GM11168 (cell line): Measurements from ENCODE around the gene SAMSN1.
"Not testable (repeated sequence)": the region's sequence is repeated elsewhere in the genome, so short reads cannot be mapped to it uniquely, and the experiment has no call there.

ENCODE experiments used
- in situ Hi-C: fragments of 300-500 bp; cut with MboI; formaldehyde crosslinking; loops from one replicate; pipeline ENCODE4 v1.12.0; 2022; ENCODE audit warnings: low sequenced_read_pairs; ENCODE audit not compliant: unreplicated experiment

Gene SAMSN1

GRCh38 chr21:14567331-14568279 lies 21.5 kb upstream of the SAMSN1 start:
- in situ Hi-C loops = no loop called here

DNA sequence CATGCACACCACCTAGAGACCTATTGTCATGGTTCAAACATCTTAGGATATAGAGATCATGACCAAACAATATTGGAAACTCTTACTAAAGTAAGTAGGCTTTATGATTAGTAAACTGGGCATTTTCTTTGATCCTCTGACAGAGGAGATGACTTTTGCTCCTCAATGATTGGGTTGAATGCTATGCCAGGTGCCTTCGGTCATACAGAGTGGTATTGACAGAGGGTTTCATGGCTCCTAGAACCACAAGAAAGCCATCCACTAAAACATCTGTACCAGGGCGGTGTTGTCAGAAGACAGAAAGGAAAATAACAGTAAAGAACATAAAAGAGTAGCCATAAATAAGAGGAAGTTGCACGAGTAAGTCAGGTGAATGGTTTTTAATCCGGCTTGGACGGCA lies 20.8 kb upstream of the SAMSN1 start:
- in situ Hi-C loops = no loop called here

- in situ Hi-C loops = no loop called here
Observed at GRCh38 chr21:14562959-14563358, 16.8 kb upstream of the SAMSN1 start.

DNA sequence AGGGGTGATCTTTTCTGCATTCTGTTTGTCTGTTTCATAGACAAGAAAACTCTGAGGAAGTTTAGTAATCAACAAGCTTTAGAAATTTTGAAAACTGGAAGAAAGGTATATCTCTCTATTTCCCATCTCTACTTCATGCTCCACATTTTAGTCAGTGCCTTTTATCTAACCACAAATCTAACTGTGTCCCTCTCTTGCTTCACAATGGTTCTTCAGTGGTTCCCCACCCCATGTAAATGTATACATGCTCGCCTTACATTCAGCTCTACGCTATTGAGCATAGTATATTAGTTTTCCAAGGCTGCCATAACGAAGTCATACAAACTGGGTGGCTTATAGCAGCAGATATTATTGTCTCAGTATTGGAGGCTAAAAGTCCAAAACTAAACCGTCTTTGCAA lies 14.4 kb upstream of the SAMSN1 start:
- in situ Hi-C loops = no loop called here

- in situ Hi-C loops = no loop called here
Observed at GRCh38 chr21:14560139-14560538, 14.0 kb upstream of the SAMSN1 start.

GRCh38 chr21:14559102-14559501 lies 13.0 kb upstream of the SAMSN1 start:
- in situ Hi-C loops = no loop called here

GRCh38 chr21:14557413-14557812 lies 11.3 kb upstream of the SAMSN1 start:
- in situ Hi-C loops = no loop called here

- in situ Hi-C loops = no loop called here
Observed at GRCh38 chr21:14554948-14555347, 8.8 kb upstream of the SAMSN1 start.

DNA sequence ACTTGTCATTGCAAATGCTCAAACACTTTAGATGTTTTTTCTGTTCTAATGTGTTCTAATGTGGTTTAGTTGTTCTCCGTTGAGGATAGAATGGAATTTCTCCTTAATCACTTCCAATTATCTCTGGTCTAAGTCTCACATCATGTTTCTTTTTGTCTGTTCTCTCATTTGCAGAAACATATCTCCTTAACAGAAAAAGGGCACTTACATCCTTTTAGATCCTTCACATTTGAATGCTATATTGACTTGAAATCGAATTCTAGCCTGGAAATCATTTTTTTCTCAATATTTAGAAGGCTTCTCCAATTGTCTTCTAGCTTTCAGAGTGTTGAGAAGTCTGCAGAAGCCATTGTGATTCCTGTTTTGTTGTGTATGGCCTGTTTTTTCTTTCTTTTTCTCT lies 7.3 kb upstream of the SAMSN1 start:
- in situ Hi-C loops = no loop called here

DNA sequence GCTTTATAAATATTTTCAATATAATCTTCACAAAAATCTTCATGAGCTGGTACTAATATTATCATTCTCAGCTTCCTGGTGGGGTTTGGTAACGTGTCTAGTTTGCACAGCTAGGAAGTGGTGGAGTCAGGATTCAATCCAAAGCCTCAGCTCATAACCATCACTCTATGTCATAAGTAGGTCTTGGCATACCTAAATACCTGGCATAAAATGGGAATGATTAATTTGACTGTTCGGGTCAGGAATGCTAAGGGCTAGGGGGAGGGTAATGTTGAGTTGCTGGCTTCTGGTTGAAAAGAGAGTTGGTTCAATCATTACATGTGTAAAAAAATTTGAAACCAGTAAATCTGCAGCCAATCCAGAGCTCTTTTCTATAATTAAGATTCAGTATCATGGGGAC lies 5.6 kb upstream of the SAMSN1 start:
- in situ Hi-C loops = no loop called here

- in situ Hi-C loops = no loop called here
Observed at GRCh38 chr21:14550135-14550534, 4.0 kb upstream of the SAMSN1 start.

- in situ Hi-C loops = no loop called here
Observed at GRCh38 chr21:14548779-14549178, 2.7 kb upstream of the SAMSN1 start.

DNA sequence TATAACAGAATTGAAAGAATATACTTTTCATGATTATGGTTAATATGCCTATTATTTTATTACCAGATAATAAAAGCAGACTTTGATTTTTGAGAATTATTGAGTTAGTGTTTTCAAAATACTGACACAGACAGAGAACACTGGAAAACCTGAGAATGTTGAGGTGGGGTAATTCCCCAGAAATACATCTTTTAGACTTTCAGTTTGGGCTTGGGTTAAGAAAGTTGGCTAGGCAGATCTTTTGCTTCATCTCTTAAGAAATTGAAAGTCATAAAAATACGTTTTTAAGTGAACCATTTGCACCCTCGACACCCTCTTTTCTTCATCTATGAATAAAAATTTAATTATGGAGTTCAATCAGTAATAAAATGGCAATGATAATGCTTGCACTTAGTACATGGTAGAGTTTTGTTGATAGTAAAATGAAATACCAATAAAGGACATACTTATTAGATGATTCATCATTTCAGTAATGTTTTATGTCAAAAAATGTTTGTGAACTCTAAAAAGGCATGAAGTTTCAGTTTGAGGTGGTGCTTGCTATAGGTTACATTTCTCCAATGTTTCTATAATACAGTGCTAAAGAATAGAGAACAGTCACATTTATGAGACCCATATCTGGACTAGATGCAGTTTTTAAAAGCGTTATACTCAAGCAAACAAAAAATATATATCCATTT lies 1.9 kb upstream of the SAMSN1 start:
- in situ Hi-C loops = no loop called here

- in situ Hi-C loops = not testable (repeated sequence)
Observed at GRCh38 chr21:14546719-14547118, 604 bp upstream of the SAMSN1 start.

GRCh38 chr21:14543983-14544382 lies 2.1 kb downstream of the SAMSN1 start:
- in situ Hi-C loops = no loop called here

GRCh38 chr21:14542638-14543037 lies 3.5 kb downstream of the SAMSN1 start:
- in situ Hi-C loops = no loop called here

DNA sequence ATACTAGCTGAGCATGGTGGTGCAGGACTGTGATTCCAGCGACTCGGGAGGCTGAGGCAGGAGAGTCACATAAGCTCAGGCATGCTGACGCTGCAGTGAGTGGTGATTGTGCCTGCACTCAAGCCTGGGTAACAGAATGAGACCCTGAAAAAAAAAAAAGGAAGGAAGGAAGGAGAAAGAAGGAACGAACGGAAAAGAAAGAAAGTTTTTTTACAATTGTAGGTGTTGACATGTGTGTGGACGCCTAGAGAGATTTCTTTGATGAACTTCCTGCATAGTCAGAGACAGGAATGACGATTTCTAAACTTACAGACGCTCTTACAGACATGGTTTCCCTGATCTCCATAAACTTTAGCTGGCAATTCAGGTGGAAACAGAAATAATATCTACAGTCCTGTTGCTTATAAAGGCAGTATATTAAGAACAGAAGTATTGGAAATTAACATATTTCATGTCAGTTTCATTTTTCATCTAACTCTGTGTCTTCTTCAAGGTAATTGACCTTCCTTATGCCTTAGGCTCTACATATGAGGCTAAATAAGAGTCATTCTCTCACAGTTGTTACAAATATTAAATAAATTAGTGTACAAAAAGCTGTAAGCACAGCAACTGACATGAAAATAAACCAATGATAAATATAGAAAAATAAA lies 4.1 kb downstream of the SAMSN1 start:
- in situ Hi-C loops = no loop called here

- in situ Hi-C loops = loop anchor here (5.0 kb wide), 1 partner anchor 154 kb away; no protein-coding TSS in a partner anchor
Observed at GRCh38 chr21:14538483-14538882, 7.6 kb downstream of the SAMSN1 start.

GRCh38 chr21:14536929-14537328 lies 9.2 kb downstream of the SAMSN1 start:
- in situ Hi-C loops = loop anchor here (5.0 kb wide), 1 partner anchor 155 kb away; no protein-coding TSS in a partner anchor

- in situ Hi-C loops = loop anchor here (5.0 kb wide), 1 partner anchor 157 kb away; no protein-coding TSS in a partner anchor
Observed at GRCh38 chr21:14535702-14536101, 10.4 kb downstream of the SAMSN1 start.
